GM21576 (cell line): ENCODE data around the gene FTO.

Source experiments
- ATAC-seq: cut with Tn5 transposase; IDR thresholded peaks from one replicate; pipeline ENCODE4 v1.9.1; 2021; ENCODE audit warnings: mild to moderate bottlenecking, moderate library complexity; ENCODE audit not compliant: unreplicated experiment

Gene FTO

GRCh38 chr16:54040480-54040879 is 336.5 kb downstream of the FTO start:
- ATAC-seq = no peak

GRCh38 chr16:54040975-54041374 is 337.0 kb downstream of the FTO start:
- no peak for ATAC-seq

- ATAC-seq = no peak
These were observed 344.9 kb downstream of the FTO start for GRCh38 chr16:54048586-54049495.

- no peak for ATAC-seq
These were observed 345.9 kb downstream of the FTO start for GRCh38 chr16:54049591-54050458.

- ATAC-seq = no peak
These were observed 346.7 kb downstream of the FTO start for GRCh38 chr16:54050459-54051210.

- no peak for ATAC-seq
These were observed 347.9 kb downstream of the FTO start for GRCh38 chr16:54051821-54052220.

GRCh38 chr16:54052271-54052670 is 348.3 kb downstream of the FTO start:
- ATAC-seq = no peak

GRCh38 chr16:54053891-54054820 is 350.2 kb downstream of the FTO start:
- ATAC-seq = no peak

GRCh38 chr16:54055191-54055590 is 351.2 kb downstream of the FTO start:
- ATAC-seq = no peak

GRCh38 chr16:54055864-54056263 is 351.9 kb downstream of the FTO start:
- ATAC-seq = no peak

- ATAC-seq = no peak
These were observed 353.0 kb downstream of the FTO start for GRCh38 chr16:54056921-54057320.

GRCh38 chr16:54059319-54059718 is 355.4 kb downstream of the FTO start:
- ATAC-seq = no peak

- ATAC-seq = no peak
These were observed 356.9 kb downstream of the FTO start for GRCh38 chr16:54060599-54061421.

GRCh38 chr16:54061454-54061853 is 357.5 kb downstream of the FTO start:
- no peak for ATAC-seq

- ATAC-seq = no peak
These were observed 358.7 kb downstream of the FTO start for GRCh38 chr16:54062361-54063278.

- ATAC-seq = no peak
These were observed 359.4 kb downstream of the FTO start for GRCh38 chr16:54063279-54063773.

GRCh38 chr16:54066451-54067105 is 362.6 kb downstream of the FTO start:
- no peak for ATAC-seq
